GM23338 (cell line): ENCODE results near the gene MRNIP. TPM values are rescaled to one million over a fixed set of nuclear protein-coding genes. Genes with fewer than 3 reads are reported as not detected.

Experiments used
- ATAC-seq: fragments of 200-7000 bp; cut with Tn5 transposase; 3 replicates; pipeline ENCODE4 v1.9.1; 2020
- DNase-seq: peaks from one replicate; pipeline ENCODE4 v3.0.0-alpha.2; 2015; ENCODE audit warnings: low spot score
- H2AFZ ChIP-seq: fragments of 200-600 bp; sonication (generic); 2 replicates; pipeline ENCODE4 v1.8.0; 2016; ENCODE audit warnings: antibody characterized with exemption, mild to moderate bottlenecking, moderate library complexity
- H3F3A ChIP-seq: fragments of 200-600 bp; sonication (generic); replicated peaks from 2 replicates; pipeline ENCODE4 v1.8.0; 2017; ENCODE audit warnings: antibody characterized with exemption, mixed run types, low read depth
- H3K27ac ChIP-seq: fragments of 200-600 bp; sonication (generic); 2 replicates; pipeline ENCODE4 v1.6.1; 2016; ENCODE audit warnings: low read depth
- H3K27me3 ChIP-seq: fragments of 200-600 bp; sonication (generic); 2 replicates; pipeline ENCODE4 v1.8.0; 2016; ENCODE audit warnings: mild to moderate bottlenecking, mixed run types, moderate library complexity; ENCODE audit not compliant: insufficient read depth
- H3K36me3 ChIP-seq: fragments of 200-600 bp; sonication (generic); 2 replicates; pipeline ENCODE4 v1.8.0; 2016; ENCODE audit warnings: mild to moderate bottlenecking; ENCODE audit not compliant: insufficient read depth
- H3K4me1 ChIP-seq: fragments of 200-600 bp; sonication (generic); 2 replicates; pipeline ENCODE4 v1.8.0; 2016; ENCODE audit warnings: mild to moderate bottlenecking, moderate library complexity; ENCODE audit not compliant: insufficient read depth
- H3K4me2 ChIP-seq: fragments of 200-600 bp; sonication (generic); 2 replicates; pipeline ENCODE4 v1.7.1; 2017; ENCODE audit warnings: mixed run types
- H3K4me3 ChIP-seq: fragments of 200-600 bp; sonication (generic); 2 replicates; pipeline ENCODE4 v1.6.1; 2016; ENCODE audit warnings: mixed run types
- H3K79me2 ChIP-seq: fragments of 200-600 bp; sonication (generic); replicated peaks from 2 replicates; pipeline ENCODE4 v1.8.0; 2017; ENCODE audit warnings: mild to moderate bottlenecking; ENCODE audit not compliant: insufficient read depth
- H3K9me2 ChIP-seq: fragments of 200-600 bp; sonication (generic); 2 replicates; pipeline ENCODE4 v1.8.0; 2017; ENCODE audit not compliant: insufficient read depth
- H4K20me1 ChIP-seq: fragments of 200-600 bp; sonication (generic); replicated peaks from 2 replicates; pipeline ENCODE4 v1.8.0; 2017; ENCODE audit warnings: mild to moderate bottlenecking; ENCODE audit not compliant: insufficient read depth
- H3K27ac Mint-ChIP-seq: 2 replicates; pipeline ENCODE4 v1.8.0; 2020; ENCODE audit warnings: inconsistent platforms, mild to moderate bottlenecking, moderate library complexity, mixed read lengths
- H3K27me3 Mint-ChIP-seq: 3 replicates; pipeline ENCODE4 v1.8.0; 2022; ENCODE audit warnings: low read depth, mild to moderate bottlenecking, moderate library complexity, mixed read lengths, inconsistent platforms; ENCODE audit not compliant: insufficient read depth, poor library complexity
- H3K36me3 Mint-ChIP-seq: 3 replicates; pipeline ENCODE4 v1.8.0; 2021; ENCODE audit warnings: low read depth, mild to moderate bottlenecking, inconsistent platforms, moderate library complexity, mixed read lengths
- H3K4me1 Mint-ChIP-seq: 3 replicates; pipeline ENCODE4 v1.8.0; 2020; ENCODE audit warnings: mild to moderate bottlenecking, inconsistent platforms, mixed read lengths
- H3K4me3 Mint-ChIP-seq: 3 replicates; pipeline ENCODE4 v1.8.0; 2021; ENCODE audit warnings: moderate library complexity, mild to moderate bottlenecking, inconsistent platforms, mixed read lengths
- H3K9me3 Mint-ChIP-seq: 3 replicates; pipeline ENCODE4 v1.8.0; 2020; ENCODE audit warnings: moderate library complexity, mild to moderate bottlenecking, inconsistent platforms, mixed read lengths
- CTCF ChIP-seq, 2 experiments: fragments of 200-600 bp in 1 of 2; sonication (generic) in 1 of 2; conservative IDR thresholded peaks; 2 replicates each; pipeline versions ENCODE4 v1.5.1 to v1.6.1; 2016 to 2017; ENCODE audit warnings: antibody characterized with exemption in 2 of 2, low read depth in 2 of 2, mild to moderate bottlenecking in 2 of 2, moderate library complexity in 1 of 2
- NANOG ChIP-seq: IDR thresholded peaks from 2 replicates; pipeline ENCODE4 v1.6.1; 2016; ENCODE audit warnings: antibody characterized with exemption, borderline replicate concordance
- REST ChIP-seq: IDR thresholded peaks from one replicate; pipeline ENCODE4 v1.6.1; 2018; ENCODE audit warnings: antibody characterized with exemption; ENCODE audit not compliant: unreplicated experiment
- STAT1 ChIP-seq: IDR thresholded peaks from one replicate; pipeline ENCODE4 v1.6.1; 2016; ENCODE audit warnings: antibody characterized with exemption; ENCODE audit not compliant: unreplicated experiment
- ZNF114 ChIP-seq: fragments of 250-450 bp; sonication (Bioruptor Pico); IDR thresholded peaks from 2 replicates; pipeline ENCODE4 v1.5.0; 2020; ENCODE audit warnings: mild to moderate bottlenecking, moderate library complexity
- ZNF462 ChIP-seq: fragments of 250-450 bp; sonication (Bioruptor Pico); IDR thresholded peaks from 2 replicates; pipeline ENCODE4 v1.5.0; 2020; ENCODE audit warnings: mild to moderate bottlenecking, moderate library complexity
- polyA plus RNA-seq: library from polyadenylated mRNA; unstranded; fragments of >200 nt; fragmentation: Nextera tagmentation; extraction: Ambion mirVana; gene quantifications from 2 replicates; pipeline ENCODE4 v1.2.1, GENCODE V29; 2016
- total RNA-seq: library from RNA; depleted of rRNA; stranded (reverse); fragments of >200 nt; shearing (Covaris generic); gene quantifications from 2 replicates; pipeline ENCODE4 v1.2.3, GENCODE V29; 2014

MRNIP gene
- total and polyA plus RNA-seq, 2 experiments from 2014 or later, result 18.2 to 34.4 TPM

GRCh38 chr5:179867476-179867875 is 8.9 kb upstream of the MRNIP start (continued):
- TF ChIP-seq ZNF462 (CRISPR knock-in tag), result no peak
- TF ChIP-seq NANOG, result no peak
- no peak for TF ChIP-seq REST
- TF ChIP-seq ZNF114 (CRISPR knock-in tag), result no peak

- no peak overlapping the region for H3K27ac Mint-ChIP-seq
Observed at GRCh38 chr5:179867079-179867465, 8.5 kb upstream of the MRNIP start.

More at GRCh38 chr5:179867079-179867465, 8.5 kb upstream of the MRNIP start:
- Mint-ChIP-seq H3K27me3 (peaks cover 7% of the 10 kb centered on the region), H3K4me1 (peaks cover 10% of the 10 kb centered on the region), H3K9me3 (peaks cover 6% of the 10 kb centered on the region), H3K4me3 (no peak overlapping the region), H3K36me3 (peaks cover 48% of the 10 kb centered on the region)
- no peaks in the 10 kb centered on the region; the same call in 1 of the 2 replicates for H4K20me1 ChIP-seq
- no peaks in the 10 kb centered on the region for H3K36me3 ChIP-seq
- TF ChIP-seq STAT1 (no peak), CTCF (conservative IDR thresholded peaks at IDR 0.05; ENCODE audit: low read depth in 2 of 2) (peak in 1 of 2 experiments; percentile 39; a peak in 2 of 4 replicates)
- peak; percentile 23 for DNase-seq
- H3K4me1 ChIP-seq, result no peaks in the 10 kb centered on the region
- peak; percentile 15; the same call in 2 of the 3 replicates for ATAC-seq
- H3K4me2 ChIP-seq, result no peak overlapping the region
- H2AFZ ChIP-seq, result no peak overlapping the region
- H3F3A ChIP-seq, result peaks cover 8% of the 10 kb centered on the region; the same call in 1 of the 2 replicates
- no peak overlapping the region for H3K4me3 ChIP-seq
- no peaks in the 10 kb centered on the region for H3K79me2 ChIP-seq
- H3K27me3 ChIP-seq, result no peaks in the 10 kb centered on the region
- H3K27ac ChIP-seq, result 0 out of 2 replicates have a peak overlapping the region, but pooled peaks have one; percentile 69
- no peaks in the 10 kb centered on the region for H3K9me2 ChIP-seq
